HG02970 (cell line): ENCODE measurements around the gene MMRN2.

Experiments used
- ATAC-seq: cut with Tn5 transposase; IDR thresholded peaks from one replicate; pipeline ENCODE4 v1.9.1; 2021; ENCODE audit warnings: mild to moderate bottlenecking, moderate library complexity, moderate number of reproducible peaks; ENCODE audit not compliant: unreplicated experiment, low FRiP score

MMRN2 gene

DNA sequence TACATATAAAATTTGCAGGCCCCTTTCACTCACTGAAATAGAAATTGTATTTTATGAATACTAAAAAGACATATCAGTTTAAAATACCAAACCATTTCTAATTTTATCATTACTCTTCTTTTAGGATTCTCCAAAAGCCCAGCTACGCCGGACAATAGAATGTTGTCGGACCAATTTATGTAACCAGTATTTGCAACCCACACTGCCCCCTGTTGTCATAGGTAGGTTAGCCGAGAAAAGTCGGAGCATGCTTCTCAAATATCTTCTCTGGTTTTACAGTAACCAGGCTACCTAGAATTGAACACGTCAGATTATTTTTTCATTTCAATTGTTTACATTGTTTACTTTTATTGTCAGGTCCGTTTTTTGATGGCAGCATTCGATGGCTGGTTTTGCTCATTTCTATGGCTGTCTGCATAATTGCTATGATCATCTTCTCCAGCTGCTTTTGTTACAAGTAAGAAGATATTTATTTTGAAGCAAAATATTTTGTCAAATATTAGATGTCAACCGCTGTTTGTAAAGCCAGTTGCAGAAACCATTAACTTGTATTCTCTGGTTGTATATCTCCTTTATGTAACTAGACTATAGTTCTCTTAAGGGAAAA is 57.6 kb downstream of the MMRN2 start:
- ATAC-seq: no peak

DNA sequence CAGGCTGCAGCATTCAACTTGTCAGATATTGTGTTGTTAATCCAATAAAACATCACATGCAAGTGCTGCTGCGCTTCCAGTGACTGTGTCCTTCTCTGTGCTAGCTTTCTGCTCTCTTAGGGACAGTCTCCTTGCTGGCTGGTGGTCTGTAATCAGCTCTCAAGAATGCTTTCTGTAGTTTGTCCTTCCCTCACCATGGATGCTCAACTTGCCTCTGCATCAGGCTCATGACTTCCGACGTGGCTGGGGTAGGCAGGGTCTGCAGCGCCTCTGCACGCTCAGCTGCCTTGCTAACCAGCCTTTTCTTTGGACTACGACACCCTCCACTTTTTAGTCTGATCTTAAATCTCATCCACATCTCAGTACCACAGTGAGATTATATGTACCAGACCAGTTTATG is 58.3 kb downstream of the MMRN2 start:
- ATAC-seq: no peak

DNA sequence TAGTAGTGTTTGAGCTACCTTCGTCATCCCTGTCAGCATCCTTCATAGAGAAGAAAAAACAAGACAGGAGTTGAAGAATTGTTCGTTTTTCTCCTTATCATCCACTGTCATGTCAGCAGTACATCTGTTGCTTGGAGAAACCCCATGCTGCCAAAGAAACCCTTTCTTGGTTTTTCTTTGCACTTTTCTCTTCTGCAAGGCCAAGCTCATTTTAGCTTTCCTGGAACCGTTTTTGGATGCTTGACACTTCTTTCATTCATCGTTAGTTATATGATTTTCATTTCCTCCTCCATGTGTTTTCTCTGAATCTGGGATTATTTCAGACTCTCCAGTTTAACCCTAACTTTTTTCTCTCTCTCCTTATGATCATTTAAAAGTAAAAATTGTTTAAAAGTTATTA is 58.9 kb downstream of the MMRN2 start:
- ATAC-seq: no peak

DNA sequence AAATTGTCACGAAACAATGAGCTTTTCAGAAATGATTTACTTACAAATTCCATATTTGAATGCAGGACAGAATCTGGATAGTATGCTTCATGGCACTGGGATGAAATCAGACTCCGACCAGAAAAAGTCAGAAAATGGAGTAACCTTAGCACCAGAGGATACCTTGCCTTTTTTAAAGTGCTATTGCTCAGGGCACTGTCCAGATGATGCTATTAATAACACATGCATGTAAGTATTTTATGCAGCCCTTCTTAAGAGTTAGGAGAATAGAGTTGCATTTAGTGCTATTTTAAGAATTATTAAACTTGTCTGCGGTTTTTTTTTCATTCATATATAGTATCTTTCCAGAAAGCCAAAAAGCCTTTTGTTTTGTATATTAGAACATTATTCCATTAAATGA is 67.4 kb downstream of the MMRN2 start:
- no peak for ATAC-seq

DNA sequence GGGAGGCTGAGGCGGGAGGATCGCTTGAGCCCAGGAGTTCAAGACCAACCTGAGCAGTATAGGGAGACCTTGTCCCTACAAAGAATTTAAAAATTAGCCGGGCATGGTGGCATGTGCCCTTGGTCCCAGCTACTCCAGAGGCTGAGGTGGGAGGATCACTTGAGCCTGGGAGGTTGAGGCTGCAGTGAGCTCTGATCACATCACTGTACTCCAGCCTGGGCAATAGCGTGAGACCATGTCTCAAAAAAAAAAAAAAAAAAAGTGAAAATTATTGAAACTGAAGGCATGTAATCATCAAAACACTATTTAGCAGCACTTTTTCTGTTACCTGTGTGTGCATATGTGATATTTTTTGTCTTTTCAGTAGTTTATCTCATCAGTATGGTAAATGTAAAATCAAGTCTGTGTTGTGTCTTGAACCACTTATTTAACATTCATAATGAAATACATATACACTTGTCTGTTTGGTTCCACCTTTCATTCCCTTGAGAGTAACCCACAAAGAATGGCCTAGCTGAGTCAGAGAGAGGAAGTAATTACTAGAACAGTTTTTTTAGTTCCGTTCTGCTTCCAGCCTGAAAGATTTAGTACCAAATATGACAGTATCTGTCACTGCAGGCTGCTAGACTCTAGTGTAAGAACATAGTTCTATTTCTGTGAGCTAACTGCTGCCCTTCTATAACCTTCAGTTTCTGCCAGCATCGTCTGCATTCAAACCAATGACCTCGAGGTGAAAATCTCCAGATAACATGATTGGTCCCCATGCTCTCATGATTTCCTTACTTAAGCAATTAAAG is 68.6 kb downstream of the MMRN2 start:
- peak; percentile 85 for ATAC-seq
